Measurements from ENCODE around the gene SLC35F2. TPM values are rescaled to one million over a fixed set of nuclear protein-coding genes. Genes with fewer than 3 reads are reported as not detected.
"Not testable (repeated sequence)": the region's sequence is repeated elsewhere in the genome, so short reads cannot be mapped to it uniquely, and the experiment has no call there.

The SLC35F2 gene
- total and polyA plus RNA-seq, 10 donors = 5.0 to 9.1 (median 6.7) TPM

DNA sequence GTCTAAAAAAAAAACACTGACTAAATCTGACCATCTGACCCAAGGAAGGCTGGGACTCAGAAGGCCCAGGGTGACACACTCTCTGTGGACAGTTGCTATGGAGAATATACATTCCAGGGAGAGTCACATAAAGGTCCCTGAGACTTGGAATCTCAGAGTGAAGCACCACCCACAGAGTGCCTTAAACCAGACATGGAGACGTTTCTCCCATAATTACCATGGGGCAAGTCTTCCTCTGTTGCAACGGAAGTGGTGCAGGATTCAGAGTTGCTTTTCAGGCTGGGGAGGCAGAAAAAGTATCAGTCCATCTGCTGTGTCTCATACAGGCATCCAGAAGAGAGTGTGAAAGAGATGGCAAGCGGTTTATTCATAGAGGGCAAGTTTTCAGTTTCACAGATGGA, 88.0 kb downstream of the SLC35F2 start:
- Histone ChIP-seq H3K27me3 (replicated peaks in 1 of 7) (no peaks in the 10 kb centered on the region), H3K4me3 (no peak overlapping the region), H3K4me1 (no peaks in the 10 kb centered on the region), H3K9me3 (no peaks in the 10 kb centered on the region), H3K36me3 (no peaks in the 10 kb centered on the region), H3K27ac (no peak overlapping the region)
- 39 to 63% (median 56%) methylated on average over 3 of the region's 3 CpGs for WGBS, 5 donors
- intact Hi-C loops (cut with DNase I; ENCODE audit: low total_unique reads) = no loop called here
- TF ChIP-seq POLR2AphosphoS5 (IDR thresholded peaks at IDR 0.05) = no peak
- TF ChIP-seq, protein P1, sequence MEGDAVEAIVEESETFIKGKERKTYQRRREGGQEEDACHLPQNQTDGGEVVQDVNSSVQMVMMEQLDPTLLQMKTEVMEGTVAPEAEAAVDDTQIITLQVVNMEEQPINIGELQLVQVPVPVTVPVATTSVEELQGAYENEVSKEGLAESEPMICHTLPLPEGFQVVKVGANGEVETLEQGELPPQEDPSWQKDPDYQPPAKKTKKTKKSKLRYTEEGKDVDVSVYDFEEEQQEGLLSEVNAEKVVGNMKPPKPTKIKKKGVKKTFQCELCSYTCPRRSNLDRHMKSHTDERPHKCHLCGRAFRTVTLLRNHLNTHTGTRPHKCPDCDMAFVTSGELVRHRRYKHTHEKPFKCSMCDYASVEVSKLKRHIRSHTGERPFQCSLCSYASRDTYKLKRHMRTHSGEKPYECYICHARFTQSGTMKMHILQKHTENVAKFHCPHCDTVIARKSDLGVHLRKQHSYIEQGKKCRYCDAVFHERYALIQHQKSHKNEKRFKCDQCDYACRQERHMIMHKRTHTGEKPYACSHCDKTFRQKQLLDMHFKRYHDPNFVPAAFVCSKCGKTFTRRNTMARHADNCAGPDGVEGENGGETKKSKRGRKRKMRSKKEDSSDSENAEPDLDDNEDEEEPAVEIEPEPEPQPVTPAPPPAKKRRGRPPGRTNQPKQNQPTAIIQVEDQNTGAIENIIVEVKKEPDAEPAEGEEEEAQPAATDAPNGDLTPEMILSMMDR (IDR thresholded peaks at IDR 0.05 in 8 of 11, conservative IDR thresholded peaks at IDR 0.05 in 3 of 11) = no peak
- no peak for TF ChIP-seq POLR2A (IDR thresholded peaks at IDR 0.05)
- no peak for DNase-seq

DNA sequence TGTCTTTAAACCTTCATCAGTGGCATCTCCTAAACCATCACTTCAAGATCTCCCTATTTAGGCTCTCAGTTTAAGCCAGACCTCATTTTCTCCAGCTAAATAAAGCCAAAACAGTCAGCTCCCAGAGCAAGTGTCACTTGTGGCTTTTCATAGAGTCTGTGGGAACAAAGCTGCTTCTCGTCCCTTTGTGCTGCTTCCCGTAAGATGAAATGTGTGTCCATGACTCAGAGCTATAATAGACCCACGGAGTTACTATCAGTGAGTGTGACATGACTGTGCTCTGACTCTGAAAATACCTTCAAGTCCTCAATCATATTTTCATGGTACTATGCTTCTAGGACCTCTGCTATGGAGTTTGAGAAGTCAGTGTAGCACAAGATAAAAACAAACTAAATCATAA, 89.4 kb downstream of the SLC35F2 start:
- WGBS, 5 donors = 57 to 69% (median 60%) methylated on average over 3 of the region's 3 CpGs
- TF ChIP-seq, protein P1 (IDR thresholded peaks at IDR 0.05 in 8 of 11, conservative IDR thresholded peaks at IDR 0.05 in 3 of 11) = no peak
- TF ChIP-seq POLR2AphosphoS5 (IDR thresholded peaks at IDR 0.05) (no peak), POLR2A (IDR thresholded peaks at IDR 0.05) (no peak)
- H3K27me3 ChIP-seq (replicated peaks in 1 of 7) = no peaks in the 10 kb centered on the region
- intact Hi-C loops (cut with DNase I; ENCODE audit: low total_unique reads) = no loop called here
- H3K27ac ChIP-seq = no peak overlapping the region
- H3K4me1 ChIP-seq = no peaks in the 10 kb centered on the region
- H3K36me3 ChIP-seq = no peaks in the 10 kb centered on the region
- H3K4me3 ChIP-seq = no peak overlapping the region
- H3K9me3 ChIP-seq = no peaks in the 10 kb centered on the region
- DNase-seq = no peak

DNA sequence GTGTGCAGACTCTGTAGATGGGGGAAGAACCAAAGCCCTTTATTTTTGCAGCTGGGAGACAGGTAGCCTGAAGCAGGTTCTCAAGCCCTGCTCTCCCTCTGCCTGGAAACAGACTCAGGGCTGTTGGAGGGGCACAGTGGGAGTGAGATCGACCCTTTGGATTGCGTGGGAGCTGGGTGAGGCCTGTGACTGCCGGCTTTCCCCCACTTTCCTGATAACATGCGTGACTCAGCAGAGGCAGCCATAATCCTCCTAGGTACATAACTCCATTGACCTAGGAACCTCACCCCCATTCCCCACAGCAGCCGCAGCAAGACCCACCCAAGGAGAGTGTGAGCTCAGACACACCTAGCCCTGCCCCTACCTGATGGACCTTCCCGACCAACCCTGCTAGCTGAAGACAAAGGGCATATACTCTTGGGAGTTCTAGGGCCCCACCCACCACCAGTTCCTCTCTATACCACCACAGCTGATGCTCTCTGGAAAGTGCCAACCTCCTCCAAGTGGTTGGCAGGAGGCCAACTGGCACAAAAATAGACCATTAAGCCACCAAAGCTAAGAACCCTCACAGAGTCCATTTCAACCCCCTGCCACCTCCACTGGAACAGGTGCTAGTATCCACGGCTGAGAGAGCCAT, 99.8 kb downstream of the SLC35F2 start:
- H3K27ac ChIP-seq; H3K4me1 ChIP-seq; intact Hi-C loops (cut with DNase I; ENCODE audit: low total_unique reads); H3K4me3 ChIP-seq; H3K9me3 ChIP-seq; DNase-seq; H3K36me3 ChIP-seq: not testable (repeated sequence)
- H3K27me3 ChIP-seq (replicated peaks in 1 of 7) = peaks cover 0 to 24% (median 0%) of the 10 kb centered on the region in 7 donors
- 77 to 86% (median 80%) methylated on average over 6 to 7 of the region's 7 CpGs for WGBS, 5 donors

DNA sequence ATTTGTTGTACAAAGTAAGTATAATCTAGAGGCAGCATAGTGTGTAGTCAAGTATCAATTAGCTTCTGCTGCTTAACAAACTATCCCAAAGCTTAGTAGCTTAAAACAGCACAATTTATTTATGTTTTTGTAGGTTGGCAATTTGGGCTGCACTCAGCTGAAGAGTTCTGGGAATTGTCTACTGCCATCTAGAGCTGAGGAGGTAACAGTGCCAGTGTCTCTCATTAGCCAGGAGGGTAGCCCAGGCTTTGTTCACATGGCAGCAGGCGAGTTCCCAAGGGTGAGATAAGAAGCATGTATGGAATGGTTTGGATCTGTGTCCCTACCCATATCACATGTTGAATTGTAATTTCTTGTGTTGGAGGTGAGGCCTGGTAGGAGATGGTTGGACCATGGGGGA, 100.9 kb downstream of the SLC35F2 start:
- no peaks in the 10 kb centered on the region for H3K4me1 ChIP-seq
- DNase-seq = no peak
- TF ChIP-seq POLR2A (IDR thresholded peaks at IDR 0.05) (no peak), POLR2AphosphoS5 (IDR thresholded peaks at IDR 0.05) (no peak)
- TF ChIP-seq, protein P1 (IDR thresholded peaks at IDR 0.05 in 8 of 11, conservative IDR thresholded peaks at IDR 0.05 in 3 of 11) = no peak
- H3K4me3 ChIP-seq = no peak overlapping the region
- no peaks in the 10 kb centered on the region for H3K36me3 ChIP-seq
- intact Hi-C loops (cut with DNase I; ENCODE audit: low total_unique reads) = no loop called here
- H3K27ac ChIP-seq = no peak overlapping the region
- H3K27me3 ChIP-seq (replicated peaks in 1 of 7) = peaks cover 0 to 24% (median 0%) of the 10 kb centered on the region in 7 donors
- H3K9me3 ChIP-seq = peaks cover 0 to 9% (median 0%) of the 10 kb centered on the region in 8 donors
- WGBS, 5 donors = 80 to 95% (median 92%) methylated on average over 1 of the region's 1 CpG
